Smooth muscle cell (in vitro differentiated cells): Measurements from ENCODE around the gene TCF7. TPM values are rescaled to one million over a fixed set of nuclear protein-coding genes. Genes with fewer than 3 reads are reported as not detected.

Source experiments
- DNase-seq: peaks from one replicate; lab custom pipeline; 2025; ENCODE audit not compliant: unreplicated experiment; lab: John Stamatoyannopoulos, UW
- H2AFZ ChIP-seq: fragments of 200-600 bp; sonication (generic); 2 replicates; pipeline ENCODE4 v1.6.0; 2016; ENCODE audit warnings: antibody characterized with exemption, low read depth, mild to moderate bottlenecking
- H3F3A ChIP-seq: fragments of 200-600 bp; sonication (generic); 2 replicates; pipeline ENCODE4 v1.6.0; 2017; ENCODE audit warnings: antibody characterized with exemption, low read depth
- H3K27ac ChIP-seq: fragments of 200-600 bp; sonication (generic); 2 replicates; pipeline ENCODE4 v1.5.1; 2016; ENCODE audit warnings: low read depth, mild to moderate bottlenecking
- H3K27me3 ChIP-seq: fragments of 200-600 bp; sonication (generic); 2 replicates; pipeline ENCODE4 v1.6.1; 2016; ENCODE audit warnings: low read depth, mild to moderate bottlenecking
- H3K36me3 ChIP-seq: fragments of 200-600 bp; sonication (generic); 2 replicates; pipeline ENCODE4 v1.5.1; 2016; ENCODE audit warnings: low read depth
- H3K4me1 ChIP-seq: fragments of 200-600 bp; sonication (generic); 2 replicates; pipeline ENCODE4 v1.5.1; 2016; ENCODE audit warnings: low read depth
- H3K4me2 ChIP-seq: fragments of 200-600 bp; sonication (generic); 2 replicates; pipeline ENCODE4 v1.6.0; 2016; ENCODE audit warnings: mild to moderate bottlenecking
- H3K4me3 ChIP-seq: fragments of 200-600 bp; sonication (generic); 2 replicates; pipeline ENCODE4 v1.5.1; 2016; ENCODE audit warnings: mild to moderate bottlenecking
- H3K79me2 ChIP-seq: fragments of 200-600 bp; sonication (generic); 2 replicates; pipeline ENCODE4 v1.6.0; 2016; ENCODE audit warnings: low read depth, mild to moderate bottlenecking
- H3K9ac ChIP-seq: fragments of 200-600 bp; sonication (generic); 2 replicates; pipeline ENCODE4 v1.6.0; 2016; ENCODE audit warnings: low read depth
- H3K9me3 ChIP-seq: fragments of 200-600 bp; sonication (generic); replicated peaks from 2 replicates; pipeline ENCODE4 v1.5.1; 2016; ENCODE audit warnings: low read depth
- H4K20me1 ChIP-seq: fragments of 200-600 bp; sonication (generic); 2 replicates; pipeline ENCODE4 v1.6.0; 2016; ENCODE audit warnings: low read depth
- CTCF ChIP-seq: fragments of 200-600 bp; sonication (generic); IDR thresholded peaks from 2 replicates; pipeline ENCODE4 v1.5.1; 2017; ENCODE audit warnings: borderline replicate concordance, mild to moderate bottlenecking, antibody characterized with exemption; ENCODE audit not compliant: insufficient read depth, poor library complexity, severe bottlenecking
- WGBS: methylation state at CpG from one replicate; pipeline ENCODE4 v1.1.7; 2016; ENCODE audit warnings: low lambda C conversion rate; 5-methylcytosine and 5-hydroxymethylcytosine counted together
- polyA plus RNA-seq: library from polyadenylated mRNA; unstranded; fragments of >200 nt; fragmentation: Nextera tagmentation; extraction: Ambion mirVana; gene quantifications from 2 replicates; pipeline ENCODE4 v1.2.1, GENCODE V29; 2016
- total RNA-seq: library from RNA; depleted of rRNA; stranded (reverse); fragments of >200 nt; gene quantifications from 2 replicates; pipeline ENCODE4 v1.2.3, GENCODE V29; 2014

TCF7 gene
- total and polyA plus RNA-seq, 2 experiments from 2014 or later, result 1.8 to 3.4 TPM

GRCh38 chr5:134098690-134099089 lies 15.8 kb upstream of the TCF7 start:
- Histone ChIP-seq H3F3A (no peaks in the 10 kb centered on the region), H3K9me3 (no peaks in the 10 kb centered on the region), H3K79me2 (no peaks in the 10 kb centered on the region), H3K4me1 (peaks cover 9% of the 10 kb centered on the region), H4K20me1 (no peaks in the 10 kb centered on the region), H3K4me2 (no peak overlapping the region), H3K27me3 (no peaks in the 10 kb centered on the region), H3K27ac (no peak overlapping the region), H3K36me3 (no peaks in the 10 kb centered on the region), H3K4me3 (no peak overlapping the region), H2AFZ (no peak overlapping the region), H3K9ac (no peak overlapping the region)
- TF ChIP-seq CTCF, result no peak
- DNase-seq, result no peak
- 86% methylated on average over 5 of the region's 5 CpGs for WGBS

DNA sequence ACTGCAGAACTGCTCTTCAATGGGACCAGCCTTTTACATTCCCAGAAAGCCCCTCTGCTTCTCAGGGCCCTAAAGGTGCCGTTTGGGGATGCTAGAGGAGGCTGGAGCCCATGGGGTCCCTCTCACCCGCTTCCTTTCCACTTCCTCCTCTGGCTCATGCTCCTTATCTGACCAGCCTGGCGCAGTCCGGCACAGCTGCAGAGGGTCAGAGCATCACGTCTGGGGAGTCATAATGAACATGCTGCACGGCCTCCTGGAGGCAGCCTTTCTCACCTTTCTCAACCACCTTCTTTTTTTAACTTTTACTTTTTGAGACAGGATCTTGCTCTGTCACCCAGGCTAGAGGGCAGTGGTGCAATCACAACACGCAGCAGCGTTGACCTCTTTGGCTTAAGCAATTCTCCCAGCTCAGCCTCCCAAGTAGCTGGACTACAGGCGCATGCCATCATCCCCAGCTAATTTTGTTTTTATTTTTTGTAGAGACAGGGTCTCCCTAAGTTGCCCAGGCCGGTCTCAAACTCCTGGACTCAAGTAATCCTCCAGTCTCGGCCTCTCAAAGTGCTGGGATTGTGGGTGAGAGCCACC lies 15.1 kb upstream of the TCF7 start:
- no peaks in the 10 kb centered on the region for H3K9me3 ChIP-seq
- H3K4me3 ChIP-seq, result no peak overlapping the region
- H4K20me1 ChIP-seq, result no peaks in the 10 kb centered on the region
- no peaks in the 10 kb centered on the region for H3K27me3 ChIP-seq
- no peak overlapping the region for H3K9ac ChIP-seq
- WGBS, result 76% methylated on average over 11 of the region's 11 CpGs
- no peak for TF ChIP-seq CTCF
- no peak overlapping the region for H3K4me2 ChIP-seq
- no peak overlapping the region for H3K27ac ChIP-seq
- H2AFZ ChIP-seq, result no peak overlapping the region
- H3K79me2 ChIP-seq, result no peaks in the 10 kb centered on the region
- H3K4me1 ChIP-seq, result peaks cover 9% of the 10 kb centered on the region
- H3F3A ChIP-seq, result no peaks in the 10 kb centered on the region
- no peak for DNase-seq
- no peaks in the 10 kb centered on the region for H3K36me3 ChIP-seq

DNA sequence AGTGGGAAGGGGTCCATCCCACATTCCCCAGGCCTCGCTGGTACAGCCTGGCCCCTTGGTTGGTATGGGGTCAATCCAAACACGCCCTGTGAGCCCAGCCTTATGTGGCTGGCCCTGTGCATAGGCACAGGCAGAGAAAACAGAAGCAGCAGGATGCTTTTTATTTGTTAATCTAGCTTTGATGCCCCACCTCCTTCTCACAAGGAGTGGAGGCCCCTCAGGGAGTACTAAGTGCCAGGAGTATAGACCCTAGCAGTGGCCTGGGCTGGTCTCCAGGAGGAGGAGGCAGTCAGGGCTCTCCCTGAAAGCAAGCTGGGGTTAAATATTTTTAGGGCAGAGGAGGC lies 14.6 kb upstream of the TCF7 start:
- 89% methylated on average over 2 of the region's 2 CpGs for WGBS
- Histone ChIP-seq H2AFZ (no peak overlapping the region), H3K4me1 (peaks cover 9% of the 10 kb centered on the region), H3K9ac (no peak overlapping the region), H3K27ac (peak overlapping the region; percentile 21), H3K9me3 (no peaks in the 10 kb centered on the region), H4K20me1 (no peaks in the 10 kb centered on the region), H3K27me3 (no peaks in the 10 kb centered on the region), H3F3A (no peaks in the 10 kb centered on the region), H3K79me2 (no peaks in the 10 kb centered on the region), H3K4me2 (peak overlapping the region; percentile 56), H3K4me3 (no peak overlapping the region), H3K36me3 (no peaks in the 10 kb centered on the region)
- DNase-seq, result no peak
- no peak for TF ChIP-seq CTCF
